PC-9 (cell line): Measurements from ENCODE around the gene APEH.

Experiments
- EZH2 ChIP-seq: fragments of 200-600 bp; sonication (generic); IDR thresholded peaks from 2 replicates; pipeline ENCODE4 v1.8.0; 2017; ENCODE audit warnings: antibody characterized with exemption, low read depth
- TF ChIP-seq, protein P1 (sequence below): fragments of 200-600 bp; sonication (generic); conservative IDR thresholded peaks from 2 replicates; pipeline ENCODE4 v1.6.1; 2017; ENCODE audit warnings: mixed run types, antibody characterized with exemption, mild to moderate bottlenecking, moderate library complexity

DNA sequence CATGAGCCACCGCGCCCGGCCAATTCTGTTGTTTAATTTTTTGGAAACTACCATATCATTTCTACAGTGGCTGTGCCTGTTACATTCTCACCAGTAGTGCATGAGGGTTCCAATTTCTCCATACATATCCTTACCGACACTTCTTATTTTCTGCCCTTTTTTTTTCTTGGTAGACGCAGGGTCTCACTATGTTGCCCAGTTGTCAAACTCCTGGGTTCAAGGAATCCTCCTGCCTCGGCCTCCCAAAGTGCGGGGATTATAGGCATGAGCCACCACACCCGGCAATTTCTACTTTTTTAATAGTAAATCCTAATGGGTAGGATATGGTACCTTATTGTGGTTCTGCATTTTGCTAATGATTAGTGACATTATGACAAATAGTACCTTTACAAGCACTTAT lies 35.7 kb downstream of the APEH start:
- TF ChIP-seq EZH2 = no peak
- TF ChIP-seq, protein P1, sequence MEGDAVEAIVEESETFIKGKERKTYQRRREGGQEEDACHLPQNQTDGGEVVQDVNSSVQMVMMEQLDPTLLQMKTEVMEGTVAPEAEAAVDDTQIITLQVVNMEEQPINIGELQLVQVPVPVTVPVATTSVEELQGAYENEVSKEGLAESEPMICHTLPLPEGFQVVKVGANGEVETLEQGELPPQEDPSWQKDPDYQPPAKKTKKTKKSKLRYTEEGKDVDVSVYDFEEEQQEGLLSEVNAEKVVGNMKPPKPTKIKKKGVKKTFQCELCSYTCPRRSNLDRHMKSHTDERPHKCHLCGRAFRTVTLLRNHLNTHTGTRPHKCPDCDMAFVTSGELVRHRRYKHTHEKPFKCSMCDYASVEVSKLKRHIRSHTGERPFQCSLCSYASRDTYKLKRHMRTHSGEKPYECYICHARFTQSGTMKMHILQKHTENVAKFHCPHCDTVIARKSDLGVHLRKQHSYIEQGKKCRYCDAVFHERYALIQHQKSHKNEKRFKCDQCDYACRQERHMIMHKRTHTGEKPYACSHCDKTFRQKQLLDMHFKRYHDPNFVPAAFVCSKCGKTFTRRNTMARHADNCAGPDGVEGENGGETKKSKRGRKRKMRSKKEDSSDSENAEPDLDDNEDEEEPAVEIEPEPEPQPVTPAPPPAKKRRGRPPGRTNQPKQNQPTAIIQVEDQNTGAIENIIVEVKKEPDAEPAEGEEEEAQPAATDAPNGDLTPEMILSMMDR = no peak
